Peyer's patch (tissue), 4 donors: Measurements from ENCODE around the gene LGMN.

Experiments
- POLR2A ChIP-seq, 2 donors: fragments of 450-650 bp; IDR thresholded peaks; one replicate each; pipeline ENCODE4 v1.5.1; 2017; ENCODE audit warnings: antibody characterized with exemption in 2 of 2, mild to moderate bottlenecking in 2 of 2, moderate library complexity in 2 of 2
- TF ChIP-seq, protein P1 (sequence below), 6 experiments: fragments of 450-650 bp in 4 of 6; fragments of 200-600 bp in 2 of 6; sonication (generic) in 1 of 6; IDR thresholded peaks; one replicate each; pipeline ENCODE4 v1.5.1; 2017 to 2019; ENCODE audit warnings: antibody characterized with exemption in 6 of 6, mild to moderate bottlenecking in 3 of 6, moderate library complexity in 1 of 6

DNA sequence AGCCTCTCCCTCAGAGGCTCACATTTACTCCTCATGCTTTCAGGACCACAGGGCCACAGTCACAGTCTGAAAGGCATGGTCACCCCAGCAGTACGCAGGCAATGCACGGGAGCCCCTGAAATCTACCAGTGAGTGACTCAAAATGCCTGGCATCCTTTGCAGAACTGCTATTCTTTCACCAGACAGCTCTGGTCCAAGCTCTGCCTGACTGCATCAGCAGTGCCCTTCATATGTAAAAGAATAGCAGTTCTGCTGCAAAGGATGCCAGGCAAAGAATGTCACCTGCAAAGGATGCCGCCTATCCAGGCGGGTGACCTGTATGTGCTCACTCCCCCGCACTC lies 38.5 kb downstream of the LGMN start:
- TF ChIP-seq, protein P1, sequence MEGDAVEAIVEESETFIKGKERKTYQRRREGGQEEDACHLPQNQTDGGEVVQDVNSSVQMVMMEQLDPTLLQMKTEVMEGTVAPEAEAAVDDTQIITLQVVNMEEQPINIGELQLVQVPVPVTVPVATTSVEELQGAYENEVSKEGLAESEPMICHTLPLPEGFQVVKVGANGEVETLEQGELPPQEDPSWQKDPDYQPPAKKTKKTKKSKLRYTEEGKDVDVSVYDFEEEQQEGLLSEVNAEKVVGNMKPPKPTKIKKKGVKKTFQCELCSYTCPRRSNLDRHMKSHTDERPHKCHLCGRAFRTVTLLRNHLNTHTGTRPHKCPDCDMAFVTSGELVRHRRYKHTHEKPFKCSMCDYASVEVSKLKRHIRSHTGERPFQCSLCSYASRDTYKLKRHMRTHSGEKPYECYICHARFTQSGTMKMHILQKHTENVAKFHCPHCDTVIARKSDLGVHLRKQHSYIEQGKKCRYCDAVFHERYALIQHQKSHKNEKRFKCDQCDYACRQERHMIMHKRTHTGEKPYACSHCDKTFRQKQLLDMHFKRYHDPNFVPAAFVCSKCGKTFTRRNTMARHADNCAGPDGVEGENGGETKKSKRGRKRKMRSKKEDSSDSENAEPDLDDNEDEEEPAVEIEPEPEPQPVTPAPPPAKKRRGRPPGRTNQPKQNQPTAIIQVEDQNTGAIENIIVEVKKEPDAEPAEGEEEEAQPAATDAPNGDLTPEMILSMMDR (IDR thresholded peaks at IDR 0.05), result no peak
- TF ChIP-seq POLR2A (IDR thresholded peaks at IDR 0.05), result no peak
